MG63 (cell line): ENCODE results near the gene DLG5. TPM values are rescaled to one million over a fixed set of nuclear protein-coding genes. Genes with fewer than 3 reads are reported as not detected.

Experiments used
- DNase-seq: peaks from one replicate; pipeline ENCODE4 v3.0.0-alpha.2; 2020
- H3K27me3 ChIP-seq: fragments of 250-450 bp; sonication (Bioruptor Pico); 2 replicates; pipeline ENCODE4 v1.5.1; 2020; ENCODE audit warnings: mild to moderate bottlenecking, moderate library complexity
- H3K36me3 ChIP-seq: fragments of 250-450 bp; sonication (Bioruptor Pico); 2 replicates; pipeline ENCODE4 v1.5.1; 2020; ENCODE audit warnings: mild to moderate bottlenecking, moderate library complexity
- H3K4me3 ChIP-seq: fragments of 250-450 bp; sonication (Bioruptor Pico); 2 replicates; pipeline ENCODE4 v1.5.1; 2020; ENCODE audit warnings: mild to moderate bottlenecking, moderate library complexity
- H3K9me3 ChIP-seq: fragments of 250-450 bp; sonication (Bioruptor Pico); 2 replicates; pipeline ENCODE4 v1.5.1; 2020; ENCODE audit warnings: mild to moderate bottlenecking, moderate library complexity
- total RNA-seq: library from RNA; depleted of rRNA; stranded (reverse); fragments of >200 nt; shearing (Covaris generic); gene quantifications from 2 replicates; pipeline ENCODE4 v1.2.3, GENCODE V29; 2014; ENCODE audit warnings: low replicate concordance

The DLG5 gene
- total RNA-seq, 1 experiment from 2014 or later, result 33.8 TPM

DNA sequence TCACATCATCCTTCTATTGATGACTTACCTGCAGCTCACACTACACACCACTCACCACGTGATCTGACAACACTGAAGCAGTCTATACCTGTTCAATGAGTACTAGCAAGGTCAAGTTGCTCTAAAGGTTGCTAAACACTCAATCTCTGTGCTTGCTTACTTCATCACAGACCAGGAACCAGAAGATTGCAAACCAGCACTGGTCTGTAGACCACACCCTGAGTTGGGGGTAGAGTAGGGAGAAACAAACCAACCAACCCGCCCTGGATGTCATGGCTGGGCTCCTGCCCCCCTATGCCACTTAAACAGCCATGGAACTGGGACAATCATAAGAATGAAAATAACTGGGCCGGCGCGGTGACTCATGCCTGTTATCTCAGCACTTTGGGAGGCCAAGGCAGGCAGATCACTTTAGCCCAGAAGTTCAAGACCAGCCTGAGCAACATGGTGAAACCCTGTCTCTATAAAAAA is 19.6 kb downstream of the DLG5 start:
- peaks cover 9% of the 10 kb centered on the region for H3K36me3 ChIP-seq
- H3K27me3 ChIP-seq, result no peaks in the 10 kb centered on the region
- H3K4me3 ChIP-seq, result no peak overlapping the region
- DNase-seq, result no peak
- no peaks in the 10 kb centered on the region for H3K9me3 ChIP-seq

GRCh38 chr10:77905781-77906180 is 20.8 kb downstream of the DLG5 start:
- DNase-seq, result no peak
- Histone ChIP-seq H3K36me3 (peaks cover 12% of the 10 kb centered on the region), H3K4me3 (no peak overlapping the region), H3K9me3 (no peaks in the 10 kb centered on the region), H3K27me3 (no peaks in the 10 kb centered on the region)

DNA sequence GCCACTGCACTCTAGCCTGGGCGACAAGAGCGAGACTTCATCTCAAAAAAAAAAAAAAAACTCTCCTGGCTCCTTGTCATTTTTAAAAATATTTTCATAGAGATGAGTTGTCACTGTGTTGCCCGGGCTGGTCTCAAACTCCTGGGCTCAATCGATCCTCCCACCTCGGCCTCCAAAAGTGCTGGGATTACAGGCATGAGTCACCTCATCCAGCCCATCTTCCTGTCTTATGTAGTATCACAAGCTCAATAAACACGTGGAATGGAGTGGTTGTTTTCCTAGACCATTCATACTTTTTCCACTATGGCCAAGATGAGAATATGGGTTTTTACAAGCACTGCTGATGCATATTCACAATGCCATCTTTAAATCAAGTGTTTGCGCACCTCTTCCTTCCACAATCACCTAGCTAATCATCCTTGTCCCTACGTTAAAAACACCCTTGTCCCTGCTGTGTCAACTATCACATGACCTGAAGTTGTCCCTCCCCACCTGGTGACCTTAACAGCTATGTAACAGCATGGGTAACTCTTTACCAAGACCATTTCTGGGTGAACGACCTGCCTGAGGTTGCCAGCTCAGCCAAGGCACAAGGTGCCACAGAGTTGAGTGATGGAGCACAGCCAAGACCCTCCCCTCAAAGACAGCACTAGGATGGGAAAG is 21.3 kb downstream of the DLG5 start:
- peaks cover 12% of the 10 kb centered on the region for H3K36me3 ChIP-seq
- H3K4me3 ChIP-seq, result no peak overlapping the region
- peak; percentile 35 for DNase-seq
- no peaks in the 10 kb centered on the region for H3K27me3 ChIP-seq
- H3K9me3 ChIP-seq, result no peaks in the 10 kb centered on the region

- H3K27me3 ChIP-seq, result no peaks in the 10 kb centered on the region
- peaks cover 12% of the 10 kb centered on the region for H3K36me3 ChIP-seq
- H3K4me3 ChIP-seq, result no peak overlapping the region
- H3K9me3 ChIP-seq, result no peaks in the 10 kb centered on the region
- no peak for DNase-seq
Measured at GRCh38 chr10:77904100-77904840, 22.3 kb downstream of the DLG5 start.

DNA sequence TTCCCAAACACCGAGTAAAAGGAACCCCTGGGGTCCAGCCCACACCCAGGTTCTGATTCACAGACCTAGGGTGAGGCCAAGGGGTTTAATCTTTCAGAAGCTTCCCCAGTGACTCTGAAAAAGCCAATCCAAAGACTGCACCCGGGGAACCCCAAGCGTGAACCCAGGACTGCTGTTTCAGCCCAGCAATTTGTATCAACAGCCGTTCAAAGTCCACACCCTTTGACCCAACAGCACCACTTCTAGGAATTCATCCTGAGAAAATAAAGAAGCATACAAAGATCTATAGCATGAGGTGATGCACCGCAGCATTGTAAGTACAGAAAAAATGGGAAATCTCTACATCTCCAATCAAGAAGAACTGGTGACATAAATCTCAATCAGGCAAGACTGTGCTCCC is 24.4 kb downstream of the DLG5 start:
- Histone ChIP-seq H3K27me3 (no peaks in the 10 kb centered on the region), H3K4me3 (no peak overlapping the region), H3K9me3 (no peaks in the 10 kb centered on the region), H3K36me3 (peaks cover 10% of the 10 kb centered on the region; the same call in 1 of the 2 replicates)
- DNase-seq, result no peak

DNA sequence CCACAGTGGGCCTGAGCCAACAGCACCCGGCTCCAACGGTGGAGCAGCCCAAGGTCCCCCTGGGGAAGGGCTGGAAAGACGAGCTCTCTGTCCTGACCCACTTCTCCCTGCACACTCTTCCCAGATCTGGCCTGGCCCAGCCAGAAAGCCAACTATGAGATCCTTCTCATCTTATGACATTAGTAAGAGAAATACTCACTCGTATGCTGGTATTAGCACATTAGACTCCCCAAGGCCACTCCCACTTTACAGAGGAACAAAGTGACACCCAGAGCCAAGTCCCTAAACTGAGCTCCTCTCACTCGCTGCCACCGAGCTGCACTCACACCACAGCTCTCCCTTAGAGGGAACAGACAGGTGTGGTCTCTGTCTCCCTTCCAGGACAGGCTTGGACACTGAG is 24.8 kb downstream of the DLG5 start:
- no peak for DNase-seq
- Histone ChIP-seq H3K4me3 (no peak overlapping the region), H3K9me3 (no peaks in the 10 kb centered on the region), H3K27me3 (no peaks in the 10 kb centered on the region), H3K36me3 (peaks cover 10% of the 10 kb centered on the region; the same call in 1 of the 2 replicates)

- no peak for DNase-seq
Measured at GRCh38 chr10:77899690-77900089, 26.9 kb downstream of the DLG5 start.

DNA sequence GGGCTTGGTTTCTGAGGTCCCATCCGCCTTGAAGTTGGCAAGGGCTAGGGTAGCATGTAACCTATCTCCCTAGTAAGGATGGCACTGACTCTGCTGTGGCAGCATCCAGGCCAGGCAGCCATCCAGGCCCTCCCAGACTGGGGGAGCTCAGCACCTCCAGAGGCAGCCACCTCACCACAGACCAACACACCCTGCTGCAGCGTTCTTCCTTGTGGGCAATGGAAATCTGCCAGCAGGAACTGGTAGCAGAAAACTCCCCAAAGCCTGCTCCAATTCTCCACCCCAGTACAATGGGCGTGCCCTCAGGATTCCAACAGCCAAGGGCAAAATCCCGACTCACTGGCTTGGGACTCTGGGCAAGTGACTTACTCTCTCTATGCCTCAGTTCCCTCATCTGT is 27.5 kb downstream of the DLG5 start:
- peak; percentile 95 for DNase-seq
- no peaks in the 10 kb centered on the region for H3K9me3 ChIP-seq
- no peaks in the 10 kb centered on the region for H3K27me3 ChIP-seq
- H3K4me3 ChIP-seq, result no peak overlapping the region
- H3K36me3 ChIP-seq, result peaks cover 4% of the 10 kb centered on the region; the same call in 1 of the 2 replicates

More at GRCh38 chr10:77899690-77900089, 26.9 kb downstream of the DLG5 start:
- H3K4me3 ChIP-seq, result no peak overlapping the region
- H3K9me3 ChIP-seq, result no peaks in the 10 kb centered on the region
- no peaks in the 10 kb centered on the region for H3K27me3 ChIP-seq
- H3K36me3 ChIP-seq, result peaks cover 4% of the 10 kb centered on the region; the same call in 1 of the 2 replicates

DNA sequence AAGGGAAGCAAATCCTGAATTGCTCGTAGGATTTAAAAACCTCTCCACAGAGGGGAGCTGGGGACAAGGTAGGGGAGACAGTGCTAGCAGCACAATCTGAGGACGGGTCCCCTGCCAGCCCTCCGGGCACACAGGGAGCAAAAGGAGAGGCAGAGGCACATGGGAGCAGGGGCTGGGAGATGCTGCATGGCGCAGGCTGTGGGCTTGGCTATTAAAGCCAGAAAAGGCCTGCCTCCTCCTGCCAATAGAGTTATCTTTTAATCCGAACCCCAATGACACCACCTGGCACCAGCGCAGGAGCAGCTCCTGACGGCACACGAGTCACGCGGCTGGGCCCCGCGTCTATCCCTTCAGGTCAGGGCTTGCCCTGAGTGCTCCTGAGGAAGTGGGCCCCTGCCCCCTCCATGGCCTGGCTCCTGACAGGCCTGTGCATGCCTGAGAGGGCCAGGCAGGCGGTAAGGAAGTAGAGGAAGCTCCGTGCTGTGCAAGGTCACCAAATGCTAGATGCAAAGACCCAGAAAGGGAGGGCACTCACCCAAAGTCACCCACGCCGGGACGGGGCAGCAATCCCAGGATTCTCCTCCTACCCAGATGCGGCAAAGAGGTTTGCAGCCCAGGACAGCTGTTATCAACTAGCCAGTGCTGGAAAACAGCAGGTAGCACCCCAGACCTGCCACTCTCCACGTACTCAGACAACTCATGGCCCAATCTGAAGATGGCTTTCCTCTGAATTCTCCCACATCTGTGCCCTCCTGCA is 28.1 kb downstream of the DLG5 start:
- peak; percentile 98 for DNase-seq
- Histone ChIP-seq H3K36me3 (peaks cover 4% of the 10 kb centered on the region; the same call in 1 of the 2 replicates), H3K27me3 (no peaks in the 10 kb centered on the region), H3K9me3 (no peaks in the 10 kb centered on the region), H3K4me3 (no peak overlapping the region)

DNA sequence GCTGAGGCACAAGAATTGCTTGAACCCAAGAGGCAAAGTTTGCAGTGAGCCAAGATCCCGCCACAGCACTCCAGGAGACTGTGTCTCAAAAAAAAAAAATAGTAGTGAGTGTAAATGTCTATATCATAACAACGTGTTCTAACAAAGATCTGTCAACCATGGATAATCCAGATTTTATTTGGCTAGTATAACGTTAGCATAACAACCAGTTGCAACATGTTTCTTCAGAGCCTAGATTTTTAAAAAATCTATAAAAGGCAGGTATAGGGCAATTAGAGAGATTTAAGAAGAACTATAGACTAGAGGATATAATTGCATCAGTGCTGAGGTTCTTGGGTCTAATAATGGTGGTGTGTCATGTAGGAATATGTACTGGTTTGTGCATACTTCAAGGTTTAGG is 30.5 kb downstream of the DLG5 start:
- no peak for DNase-seq
- Histone ChIP-seq H3K27me3 (no peaks in the 10 kb centered on the region), H3K36me3 (no peaks in the 10 kb centered on the region), H3K9me3 (no peaks in the 10 kb centered on the region), H3K4me3 (no peak overlapping the region)

GRCh38 chr10:77894058-77894457 is 32.5 kb downstream of the DLG5 start:
- H3K27me3 ChIP-seq, result no peaks in the 10 kb centered on the region
- H3K36me3 ChIP-seq, result no peaks in the 10 kb centered on the region
- no peak for DNase-seq
- H3K4me3 ChIP-seq, result no peak overlapping the region
- no peaks in the 10 kb centered on the region for H3K9me3 ChIP-seq

DNA sequence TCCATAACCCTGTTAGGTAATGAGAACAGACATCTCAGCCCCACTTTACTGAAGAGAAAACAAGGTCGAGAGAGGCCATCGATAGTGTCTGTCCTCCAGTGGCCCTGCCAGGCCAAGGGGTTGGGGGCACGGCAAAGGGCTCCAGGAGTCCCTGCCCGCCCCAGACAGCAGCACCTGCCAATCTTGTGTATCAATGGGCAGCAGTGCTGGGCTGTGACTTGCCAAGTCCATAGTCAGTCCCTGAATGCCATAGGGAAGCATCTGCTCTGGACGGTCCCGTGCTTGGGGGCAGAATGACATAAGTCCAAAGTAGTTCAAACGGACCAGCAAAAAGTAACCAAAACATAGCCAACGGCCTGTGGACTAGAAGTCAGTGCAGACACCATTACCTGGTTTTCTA is 33.2 kb downstream of the DLG5 start:
- no peak overlapping the region for H3K4me3 ChIP-seq
- H3K9me3 ChIP-seq, result no peaks in the 10 kb centered on the region
- H3K36me3 ChIP-seq, result no peaks in the 10 kb centered on the region
- DNase-seq, result no peak
- H3K27me3 ChIP-seq, result no peaks in the 10 kb centered on the region

- no peak for DNase-seq
- no peaks in the 10 kb centered on the region for H3K27me3 ChIP-seq
- no peaks in the 10 kb centered on the region for H3K36me3 ChIP-seq
- H3K9me3 ChIP-seq, result no peaks in the 10 kb centered on the region
- H3K4me3 ChIP-seq, result no peak overlapping the region
Measured at GRCh38 chr10:77892761-77893160, 33.8 kb downstream of the DLG5 start.

- Histone ChIP-seq H3K36me3 (no peaks in the 10 kb centered on the region), H3K4me3 (no peak overlapping the region), H3K27me3 (no peaks in the 10 kb centered on the region), H3K9me3 (no peaks in the 10 kb centered on the region)
- DNase-seq, result no peak
Measured at GRCh38 chr10:77892021-77892739, 34.4 kb downstream of the DLG5 start.

GRCh38 chr10:77890097-77890496 is 36.5 kb downstream of the DLG5 start:
- Histone ChIP-seq H3K9me3 (no peaks in the 10 kb centered on the region), H3K27me3 (no peaks in the 10 kb centered on the region), H3K36me3 (no peaks in the 10 kb centered on the region), H3K4me3 (no peak overlapping the region)
- no peak for DNase-seq

DNA sequence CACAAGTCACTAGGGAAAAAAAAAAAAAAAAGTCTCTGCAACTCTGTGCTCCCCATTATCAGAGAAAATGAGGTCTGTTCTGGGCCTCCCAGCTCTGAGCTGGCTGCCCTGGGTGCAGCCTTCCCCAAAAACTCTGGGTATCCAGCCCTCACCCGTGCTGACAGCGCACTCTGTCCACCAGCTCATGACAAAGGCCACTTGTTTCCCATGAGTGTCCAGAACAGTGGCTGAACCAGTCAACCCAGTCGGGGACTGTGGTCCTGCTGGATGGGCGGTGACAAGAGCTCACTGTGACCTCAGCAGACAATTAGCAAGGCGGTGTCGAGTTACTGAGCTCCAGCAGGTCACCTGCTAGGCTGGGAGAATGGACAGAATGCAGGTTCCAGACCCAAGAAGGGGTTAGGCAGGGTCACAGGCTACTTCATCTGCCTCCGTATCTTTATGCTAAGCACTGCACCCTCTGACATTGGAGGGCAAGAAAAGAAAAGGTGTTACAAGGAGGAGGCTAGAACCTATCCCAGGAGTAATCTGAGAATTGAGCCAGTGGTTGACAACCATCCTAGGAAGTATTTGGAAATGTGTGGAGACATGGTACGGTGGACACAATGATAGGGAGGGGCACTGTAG is 37.2 kb downstream of the DLG5 start:
- DNase-seq, result no peak
- no peak overlapping the region for H3K4me3 ChIP-seq
- H3K9me3 ChIP-seq, result no peaks in the 10 kb centered on the region
- no peaks in the 10 kb centered on the region for H3K36me3 ChIP-seq
- no peaks in the 10 kb centered on the region for H3K27me3 ChIP-seq
